Measurements from ENCODE around the gene UNKL. TPM values are rescaled to one million over a fixed set of nuclear protein-coding genes. Genes with fewer than 3 reads are reported as not detected.

The UNKL gene
- polyA plus RNA-seq (ENCODE audit: insufficient read length) = 19.8 TPM
- long read RNA-seq, donor 1, partial matches to known transcripts = 0 of 1 reads
- long read RNA-seq, donor 1, other reads (novel, unspliced or antisense) = 0 of 1 reads
- long read RNA-seq, donor 2 = 0 reads
- long read RNA-seq, donor 3, full-length matches to known transcripts = 1 of 45 reads
- long read RNA-seq, donor 3, partial matches to known transcripts = 44 of 45 reads
- long read RNA-seq, donor 3, other reads (novel, unspliced or antisense) = 0 of 45 reads
- long read RNA-seq, donor 4 = 0 reads
- long read RNA-seq, donor 5, partial matches to known transcripts = 117 of 117 reads
- long read RNA-seq, donor 5, other reads (novel, unspliced or antisense) = 0 of 117 reads
- long read RNA-seq, donor 6, partial matches to known transcripts = 150 of 151 reads
- long read RNA-seq, donor 6, other reads (novel, unspliced or antisense) = 0 of 151 reads
- long read RNA-seq, donor 7, partial matches to known transcripts = 0 of 10 reads
- long read RNA-seq, donor 7, other reads (novel, unspliced or antisense) = 8 of 10 reads
- long read RNA-seq, donor 8 = 0 reads

DNA sequence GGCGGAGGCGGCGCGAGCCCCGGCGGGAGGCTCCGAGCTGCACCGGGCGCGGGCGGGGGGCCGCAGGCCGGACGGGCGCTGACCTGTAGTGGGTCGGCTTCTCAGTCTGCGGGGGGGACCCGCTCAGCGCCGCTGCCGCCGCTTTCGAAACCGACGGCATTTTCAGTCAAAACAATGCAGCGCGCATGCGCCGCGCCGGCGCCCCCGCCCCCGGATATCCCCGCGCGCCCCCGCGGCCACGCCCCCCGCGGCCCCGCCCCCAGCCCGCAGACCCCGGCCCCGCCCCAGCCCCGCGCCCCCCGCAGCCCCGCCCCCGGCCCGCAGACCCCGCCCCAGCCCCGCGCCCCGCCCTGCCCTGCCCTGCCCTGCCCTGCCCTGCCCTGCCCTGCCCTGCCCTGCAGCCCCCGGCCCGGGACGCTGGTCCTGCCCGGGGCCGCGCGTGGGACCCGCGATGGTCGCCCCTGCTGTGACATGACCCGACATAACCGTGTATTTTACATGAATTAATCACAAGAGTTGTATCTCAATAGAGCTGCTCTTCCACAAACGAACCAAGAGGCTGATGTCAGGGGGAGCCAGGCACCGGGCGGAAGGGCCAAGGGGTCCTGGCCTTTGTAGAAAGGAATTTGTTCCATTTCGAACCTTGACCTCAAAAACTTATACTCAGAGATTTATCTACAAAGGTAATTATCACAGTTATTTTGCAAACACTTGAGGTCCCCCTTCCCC lies at the start of gene UNKL:
Gene UNKL (minus strand): TSS at position 173 of the 729 bp plus-strand sequence. CDS start 13 bp downstream, at position 160.
- DNase-seq = no peak

GRCh38 chr16:1461146-1461545 lies 46.6 kb upstream of the UNKL start:
- no peak for DNase-seq

DNA sequence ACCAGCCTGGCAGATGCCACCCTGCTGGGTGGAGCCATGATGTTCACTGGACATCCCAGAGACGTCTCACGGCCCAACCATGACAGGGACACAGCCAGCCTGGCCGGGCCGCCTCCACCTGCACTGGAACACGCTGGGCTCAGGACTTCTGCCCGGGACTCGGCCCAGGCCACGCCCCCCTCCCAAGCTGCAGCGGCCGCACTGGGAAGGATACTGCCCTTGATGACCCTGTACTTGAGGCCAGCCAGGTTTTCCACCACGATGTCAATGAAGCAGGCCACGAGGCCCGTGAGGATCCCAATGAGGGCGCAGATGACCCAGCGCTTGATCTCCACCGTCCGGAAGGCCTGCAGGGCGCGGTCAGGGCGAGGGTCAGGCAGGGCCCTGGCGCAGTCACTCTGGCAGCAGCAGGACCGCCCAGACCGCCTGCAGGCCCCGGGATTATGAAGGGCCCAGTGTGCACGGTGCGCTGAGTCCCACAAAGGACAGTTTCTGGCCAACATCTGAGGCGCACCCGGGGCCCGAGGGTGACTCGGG lies 46.2 kb upstream of the UNKL start:
- DNase-seq = no peak

DNA sequence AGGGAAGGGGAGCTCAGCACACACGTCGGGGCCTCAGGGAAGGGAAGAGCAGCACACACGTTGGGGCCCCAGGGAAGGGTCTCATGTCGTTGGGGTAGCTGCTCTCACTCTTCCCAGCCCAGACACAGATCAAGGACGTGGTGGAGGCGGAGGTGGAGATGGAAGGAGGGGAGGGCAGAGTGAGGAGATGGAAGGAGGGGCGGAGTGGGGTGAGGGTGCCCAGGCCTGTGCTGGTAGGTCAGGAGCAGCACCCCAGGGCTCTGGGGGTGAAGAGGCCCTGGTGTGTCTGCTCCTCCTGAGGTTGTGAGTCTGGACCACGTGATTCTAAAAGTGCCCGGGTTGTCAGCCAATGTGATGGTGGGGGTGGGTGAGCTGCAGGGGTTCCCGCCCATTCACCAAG lies 45.5 kb upstream of the UNKL start:
- no peak for DNase-seq

GRCh38 chr16:1458977-1459341 lies 44.5 kb upstream of the UNKL start:
- no peak for DNase-seq

DNA sequence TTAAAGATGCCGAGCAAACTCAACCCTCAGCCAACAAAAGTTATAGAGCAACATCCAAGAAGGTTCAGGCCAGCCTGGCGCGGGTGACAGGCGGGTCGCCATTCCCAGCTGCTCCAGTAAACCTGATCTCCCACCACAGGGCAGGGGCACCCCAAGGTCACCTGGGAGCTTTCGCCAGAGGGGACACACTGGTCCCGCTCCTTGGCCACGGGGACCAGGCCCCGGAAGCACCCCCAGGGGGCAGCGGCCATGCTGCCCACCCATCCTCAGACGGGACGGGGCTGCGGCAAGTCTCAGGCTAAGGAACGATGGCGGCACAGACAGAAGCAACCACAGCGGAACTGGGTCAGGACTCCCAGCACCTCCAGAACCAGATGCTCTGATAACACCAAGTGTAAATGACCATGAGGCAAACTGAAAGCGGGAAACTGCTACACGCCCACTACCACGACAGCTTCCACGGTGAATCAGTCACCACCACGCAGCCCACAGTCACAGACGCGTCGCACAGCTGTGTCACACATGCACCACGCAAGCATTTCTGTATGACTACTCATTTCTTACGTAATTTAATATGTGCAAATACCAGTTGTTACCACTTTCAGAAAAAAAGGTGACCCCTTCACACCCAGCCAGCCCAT lies 44.0 kb upstream of the UNKL start:
- DNase-seq = no peak

DNA sequence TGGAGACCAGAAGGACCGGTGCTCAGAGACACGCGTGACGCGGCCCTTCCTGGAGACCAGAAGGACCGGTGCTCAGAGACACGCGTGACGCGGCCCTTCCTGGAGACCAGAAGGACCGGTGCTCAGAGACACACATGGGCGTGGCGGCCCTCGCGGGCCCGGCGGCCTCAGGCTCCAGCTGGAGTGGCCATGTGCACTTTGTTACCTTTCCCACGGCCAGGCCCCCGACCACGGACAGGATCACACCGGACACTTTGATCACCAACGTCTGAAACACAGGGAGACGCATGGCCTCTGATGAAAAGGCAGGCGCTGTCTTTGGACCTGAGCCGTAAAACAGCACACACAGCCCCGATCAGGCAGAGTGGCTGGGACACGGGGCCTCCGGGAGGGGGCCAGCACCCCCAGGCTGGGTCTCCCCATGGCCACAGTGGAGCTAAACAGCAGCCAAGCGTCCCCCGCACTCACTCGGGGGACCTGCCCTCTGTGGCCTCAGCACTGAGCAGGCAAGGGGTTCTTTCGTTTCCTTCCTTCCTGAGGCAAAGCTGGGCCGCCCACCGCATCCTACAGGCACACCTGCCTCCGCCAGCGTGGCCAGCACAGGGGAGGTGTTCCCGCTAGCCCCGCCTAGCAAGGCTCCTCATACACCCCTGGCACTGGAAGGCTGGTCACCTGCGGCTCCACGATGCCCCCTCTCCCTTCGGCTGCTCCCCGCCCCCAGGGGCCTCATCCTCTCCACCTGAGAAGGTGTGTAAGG lies 43.2 kb upstream of the UNKL start:
- DNase-seq = no peak

- DNase-seq = no peak
Measured at GRCh38 chr16:1456951-1457350, 42.4 kb upstream of the UNKL start.

- no peak for DNase-seq
Measured at GRCh38 chr16:1455190-1456171, 41.0 kb upstream of the UNKL start.

GRCh38 chr16:1454561-1454960 lies 40.1 kb upstream of the UNKL start:
- DNase-seq = no peak

- no peak for DNase-seq
Measured at GRCh38 chr16:1453316-1453715, 38.8 kb upstream of the UNKL start.

DNA sequence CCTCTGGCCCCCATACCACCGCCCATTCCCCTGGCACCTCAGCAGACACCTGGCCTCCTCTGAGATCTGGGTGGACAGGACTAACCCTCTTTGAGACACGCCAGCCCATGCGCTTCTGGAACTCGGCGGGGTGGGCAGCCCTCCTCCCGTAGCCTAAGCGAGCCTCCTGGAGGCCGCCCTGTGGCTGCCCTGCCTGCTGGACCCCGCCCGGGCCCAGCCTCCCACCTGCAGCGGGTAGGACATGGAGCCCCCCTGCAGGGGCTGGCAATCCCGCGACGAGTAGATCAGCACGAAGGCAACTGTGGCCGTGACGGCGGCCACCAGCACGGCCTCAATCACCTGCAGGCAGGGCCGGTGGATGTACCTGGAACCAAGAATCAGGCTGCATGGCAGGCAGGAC lies 38.0 kb upstream of the UNKL start:
- DNase-seq = no peak

DNA sequence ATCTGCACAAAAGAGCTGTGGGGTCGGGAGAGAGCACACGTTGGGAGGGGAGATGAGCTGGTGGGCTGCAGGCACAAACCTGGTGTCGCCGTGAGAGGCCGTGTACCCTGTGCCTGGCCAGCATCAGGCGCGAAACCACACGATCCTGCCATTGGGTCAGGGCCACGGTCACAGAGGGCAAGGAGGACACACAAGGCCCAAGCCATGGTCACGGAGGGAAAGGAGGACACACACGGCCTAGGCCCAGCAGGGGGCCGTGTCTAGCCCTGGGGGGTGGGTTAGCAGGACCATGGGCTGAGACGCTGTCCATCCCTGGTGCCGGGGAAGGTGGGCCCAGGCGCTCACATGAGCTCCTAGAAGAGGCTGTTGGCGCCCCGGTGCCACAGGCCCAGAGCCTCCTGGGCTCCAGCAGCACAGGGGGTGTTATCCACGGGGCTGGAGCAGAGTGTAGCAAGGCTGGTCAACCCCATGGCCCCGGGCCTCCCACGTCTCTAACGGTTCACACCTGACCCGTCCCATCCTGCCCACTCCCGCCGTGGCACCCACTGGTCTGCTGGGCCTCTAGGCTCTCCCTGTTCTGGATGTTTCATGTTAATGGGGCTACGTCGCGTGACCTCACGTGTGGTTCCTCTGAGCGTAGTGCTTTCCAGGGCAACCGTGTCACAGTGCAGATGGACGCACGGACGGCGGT lies 37.3 kb upstream of the UNKL start:
- DNase-seq = no peak

DNA sequence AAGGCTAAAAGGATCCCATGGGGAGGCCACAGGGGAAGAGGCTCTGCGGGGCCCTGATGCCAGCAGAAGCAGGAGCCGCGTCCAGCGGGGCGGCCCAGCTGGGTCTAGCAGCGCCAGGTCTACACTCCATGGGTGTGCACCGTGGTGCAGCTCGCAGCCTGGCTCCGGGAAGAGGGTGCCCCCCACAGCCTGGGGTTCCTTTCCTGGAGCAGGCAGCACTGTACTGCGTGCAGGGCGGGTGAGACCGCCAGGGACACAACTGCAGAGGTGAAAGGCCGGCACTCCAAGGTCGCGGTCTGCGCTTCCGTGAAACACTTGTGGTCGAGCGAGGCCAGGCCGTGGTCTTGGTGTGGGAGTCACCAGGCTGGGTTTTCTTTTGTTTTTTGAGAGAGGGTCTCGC lies 36.3 kb upstream of the UNKL start:
- DNase-seq = no peak

DNA sequence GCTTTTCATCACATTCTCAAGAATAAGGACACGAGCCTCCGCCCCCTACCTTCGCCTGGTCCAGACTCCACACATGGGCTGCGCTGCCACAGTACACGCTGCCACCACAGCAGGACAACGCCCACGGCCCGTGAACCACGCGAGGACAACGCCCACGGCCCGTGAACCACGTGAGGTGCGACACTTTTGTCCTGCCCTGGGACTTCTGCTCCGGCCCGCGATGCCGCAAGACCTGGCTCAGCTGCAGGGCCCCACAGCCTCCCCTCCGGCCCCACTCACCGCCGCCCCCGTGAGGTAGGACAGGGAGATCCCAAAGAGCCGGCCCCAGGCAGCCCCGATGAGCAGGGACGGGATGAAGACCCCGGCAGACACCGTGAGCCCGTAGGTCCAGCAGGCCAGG lies 35.7 kb upstream of the UNKL start:
- DNase-seq = no peak

DNA sequence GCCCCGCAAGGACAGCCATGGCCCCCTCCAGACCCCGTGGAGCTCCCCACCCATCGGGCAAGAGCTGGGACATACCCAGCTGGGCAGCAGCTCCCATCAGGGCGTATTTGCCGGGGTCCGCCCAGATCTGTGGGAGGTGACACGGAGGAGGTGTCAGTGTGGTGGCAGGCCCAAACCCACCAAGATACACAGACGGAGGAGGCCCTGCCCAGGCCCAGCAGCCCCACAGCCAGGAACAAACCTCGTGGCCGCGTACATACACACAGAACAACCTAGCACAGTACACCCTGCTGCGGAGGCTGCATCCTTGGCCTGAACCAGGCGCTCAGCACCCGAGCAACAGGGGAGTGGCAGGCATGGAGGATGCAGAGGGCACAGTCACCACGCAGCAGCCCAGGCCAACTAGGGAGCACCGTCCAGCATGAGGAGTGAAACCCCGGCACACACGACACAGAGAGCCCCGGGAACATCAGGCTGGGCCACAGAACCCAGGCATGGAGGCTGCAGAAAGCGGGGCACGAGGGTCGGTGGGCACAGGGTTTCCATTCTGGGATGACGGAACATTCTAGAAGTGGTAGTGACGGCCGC lies 34.8 kb upstream of the UNKL start:
- DNase-seq = no peak

- no peak for DNase-seq
Measured at GRCh38 chr16:1448536-1449116, 34.1 kb upstream of the UNKL start.

DNA sequence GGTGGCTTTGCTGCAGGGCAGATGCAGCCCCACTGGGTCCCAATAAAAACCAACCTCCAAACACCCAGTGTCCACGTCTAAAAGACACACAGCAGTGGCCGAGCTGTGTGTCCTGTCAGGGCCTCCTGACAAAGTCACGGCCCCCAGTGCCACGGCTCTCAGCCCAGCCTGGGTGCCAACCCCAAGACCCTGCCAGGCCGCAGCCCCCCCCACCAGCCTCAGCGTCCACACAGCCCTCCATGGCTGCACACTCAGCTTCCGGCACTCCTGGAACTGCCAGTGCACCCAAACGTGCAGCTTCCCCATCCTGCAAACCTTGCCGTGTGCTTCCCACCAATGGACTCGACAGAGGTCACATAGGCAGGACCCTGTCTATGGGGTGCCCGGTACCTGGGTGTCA lies 33.5 kb upstream of the UNKL start:
- no peak for DNase-seq
